ENCODE data around the gene ADH1B.

DNA sequence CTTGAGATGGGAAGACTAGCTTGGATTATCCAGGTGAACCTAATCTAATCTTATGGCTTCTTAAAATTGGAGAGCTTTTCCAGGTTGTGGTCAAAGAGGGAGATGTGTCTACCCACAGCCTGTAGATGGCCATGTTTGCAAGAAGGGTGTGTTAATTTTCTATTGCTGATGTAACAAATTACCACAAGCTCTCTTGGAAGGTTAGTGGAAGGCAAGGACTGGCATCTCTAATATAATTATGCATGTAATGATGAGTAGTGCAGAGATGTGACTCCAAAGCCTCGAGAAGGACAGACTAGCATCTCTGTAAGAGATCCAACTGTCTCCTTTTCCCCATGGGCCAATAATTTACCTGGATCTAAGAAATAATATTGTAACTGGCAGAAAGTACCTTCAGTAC, 3.2 kb upstream of the ADH1B start:
- TF ChIP-seq POLR2AphosphoS5 (IDR thresholded peaks at IDR 0.05; ENCODE audit: control insufficient read depth, insufficient read depth, low read depth, low read length) (no peak), ELF2 (CRISPR knock-in tag; IDR thresholded peaks at IDR 0.05) (no peak), NFE2L1 (tag; IDR thresholded peaks at IDR 0.05; ENCODE audit: borderline replicate concordance, low read depth) (no peak)

Data from K562 (cell line).